Fibroblast of skin of right quadriceps (primary cell): Measurements from ENCODE around the gene RPS6KA2.

Experiments
- DNase-seq: peaks from one replicate; pipeline ENCODE4 v3.0.0-alpha.2; 2013

RPS6KA2 gene

GRCh38 chr6:166460473-166461437 is 166.3 kb downstream of the RPS6KA2 start:
- peak; percentile 21 for DNase-seq

- no peak for DNase-seq
These were observed 167.1 kb downstream of the RPS6KA2 start for GRCh38 chr6:166459906-166460305.

GRCh38 chr6:166459272-166459671 is 167.8 kb downstream of the RPS6KA2 start:
- DNase-seq = no peak

- no peak for DNase-seq
These were observed 170.5 kb downstream of the RPS6KA2 start for GRCh38 chr6:166456395-166457156.

- DNase-seq = no peak
These were observed 172.1 kb downstream of the RPS6KA2 start for GRCh38 chr6:166454692-166455515.

- no peak for DNase-seq
These were observed 173.4 kb downstream of the RPS6KA2 start for GRCh38 chr6:166453651-166454050.

GRCh38 chr6:166450167-166450873 is 176.7 kb downstream of the RPS6KA2 start:
- DNase-seq = no peak

- DNase-seq = no peak
These were observed 177.4 kb downstream of the RPS6KA2 start for GRCh38 chr6:166449641-166450040.

GRCh38 chr6:166449036-166449435 is 178.0 kb downstream of the RPS6KA2 start:
- DNase-seq = no peak

GRCh38 chr6:166448432-166448831 is 178.6 kb downstream of the RPS6KA2 start:
- DNase-seq = no peak

- DNase-seq = no peak
These were observed 180.4 kb downstream of the RPS6KA2 start for GRCh38 chr6:166446567-166447065.

GRCh38 chr6:166446146-166446545 is 180.9 kb downstream of the RPS6KA2 start:
- no peak for DNase-seq

GRCh38 chr6:166444446-166444845 is 182.6 kb downstream of the RPS6KA2 start:
- no peak for DNase-seq

GRCh38 chr6:166443166-166443565 is 183.9 kb downstream of the RPS6KA2 start:
- DNase-seq = no peak

- no peak for DNase-seq
These were observed 184.8 kb downstream of the RPS6KA2 start for GRCh38 chr6:166442131-166442685.

GRCh38 chr6:166441325-166442078 is 185.5 kb downstream of the RPS6KA2 start:
- no peak for DNase-seq

- no peak for DNase-seq
These were observed 186.3 kb downstream of the RPS6KA2 start for GRCh38 chr6:166440729-166441128.

- DNase-seq = no peak
These were observed 186.9 kb downstream of the RPS6KA2 start for GRCh38 chr6:166440106-166440505.

GRCh38 chr6:166439366-166440091 is 187.5 kb downstream of the RPS6KA2 start:
- DNase-seq = no peak

GRCh38 chr6:166438211-166438861 is 188.7 kb downstream of the RPS6KA2 start:
- DNase-seq = no peak
